IMR-90 (cell line): ENCODE measurements around the gene ZFAND5.

Experiments
- CEBPB ChIP-seq: IDR thresholded peaks from 2 replicates; pipeline ENCODE4 v1.6.1; 2012; ENCODE audit warnings: low read depth, low read length, improper control_type of control experiment
- CTCF ChIP-seq: conservative IDR thresholded peaks from 2 replicates; pipeline ENCODE4 v1.5.1; 2012; ENCODE audit warnings: mild to moderate bottlenecking, low read depth, low read length, improper control_type of control experiment
- ELK1 ChIP-seq: fragments of 150-350 bp; IDR thresholded peaks from 2 replicates; pipeline ENCODE4 v1.6.1; 2016; ENCODE audit warnings: low read depth, mild to moderate bottlenecking, low read length, moderate library complexity, borderline replicate concordance
- FOS ChIP-seq: fragments of 150-350 bp; IDR thresholded peaks from 2 replicates; pipeline ENCODE4 v1.6.1; 2016; ENCODE audit warnings: low read depth, low read length
- MAFK ChIP-seq: IDR thresholded peaks from 2 replicates; pipeline ENCODE4 v1.6.1; 2012; ENCODE audit warnings: low read depth, low read length, improper control_type of control experiment
- MAZ ChIP-seq: IDR thresholded peaks from 2 replicates; pipeline ENCODE4 v1.6.1; 2012; ENCODE audit warnings: low read depth, mild to moderate bottlenecking, low read length, improper control_type of control experiment, moderate library complexity, borderline replicate concordance
- MXI1 ChIP-seq: IDR thresholded peaks from 2 replicates; pipeline ENCODE4 v1.6.1; 2012; ENCODE audit warnings: low read depth, mild to moderate bottlenecking, low read length, moderate library complexity, borderline replicate concordance
- POLR2A ChIP-seq: IDR thresholded peaks from 2 replicates; pipeline ENCODE4 v1.6.1; 2012; ENCODE audit warnings: mild to moderate bottlenecking, low read depth, low read length
- RAD21 ChIP-seq: IDR thresholded peaks from 2 replicates; pipeline ENCODE4 v1.6.1; 2012; ENCODE audit warnings: low read length, improper control_type of control experiment
- RCOR1 ChIP-seq: IDR thresholded peaks from 2 replicates; pipeline ENCODE4 v1.6.1; 2012; ENCODE audit warnings: mild to moderate bottlenecking, low read length, improper control_type of control experiment; ENCODE audit not compliant: insufficient replicate concordance
- RFX5 ChIP-seq: IDR thresholded peaks from 2 replicates; pipeline ENCODE4 v1.8.0; 2012; ENCODE audit warnings: low read depth, mild to moderate bottlenecking, low read length, moderate library complexity
- SMC3 ChIP-seq: fragments of 150-350 bp; IDR thresholded peaks from 2 replicates; pipeline ENCODE4 v1.6.1; 2016; ENCODE audit warnings: low read depth, mild to moderate bottlenecking, antibody characterized with exemption, low read length, moderate library complexity
- USF2 ChIP-seq: fragments of 150-350 bp; IDR thresholded peaks from 2 replicates; pipeline ENCODE4 v1.6.1; 2017; ENCODE audit warnings: mild to moderate bottlenecking, antibody characterized with exemption, low read length, low read depth

GRCh38 chr9:72352911-72353388, 12.1 kb downstream of the ZFAND5 start:
- TF ChIP-seq MXI1 (no peak), CTCF (no peak), FOS (no peak), POLR2A (peak; percentile 65; the same call in 1 of the 2 replicates), RAD21 (no peak), CEBPB (no peak), ELK1 (no peak), USF2 (no peak), SMC3 (no peak), RFX5 (no peak), MAFK (no peak), MAZ (no peak), RCOR1 (no peak)
